NCI-H510A treated with DMSO at 0.1 percent for 48 hours (cell line): ENCODE results near the gene HS6ST2.

Experiments
- DNase-seq: peaks from one replicate; lab custom pipeline; 2025; lab: John Stamatoyannopoulos, UW

The HS6ST2 gene

GRCh38 chrX:132790329-132790728 lies 168.1 kb downstream of the HS6ST2 start:
- DNase-seq, result no peak

GRCh38 chrX:132786217-132786616 lies 172.2 kb downstream of the HS6ST2 start:
- no peak for DNase-seq

- no peak for DNase-seq
Measured at GRCh38 chrX:132778917-132779316, 179.5 kb downstream of the HS6ST2 start.

- DNase-seq, result no peak
Measured at GRCh38 chrX:132776486-132777210, 181.8 kb downstream of the HS6ST2 start.

GRCh38 chrX:132775263-132775823 lies 183.1 kb downstream of the HS6ST2 start:
- no peak for DNase-seq

GRCh38 chrX:132774010-132774714 lies 184.3 kb downstream of the HS6ST2 start:
- DNase-seq, result no peak

GRCh38 chrX:132769609-132770008 lies 188.8 kb downstream of the HS6ST2 start:
- no peak for DNase-seq

- no peak for DNase-seq
Measured at GRCh38 chrX:132766452-132766851, 192.0 kb downstream of the HS6ST2 start.

GRCh38 chrX:132763528-132763927 lies 194.9 kb downstream of the HS6ST2 start:
- no peak for DNase-seq

GRCh38 chrX:132758759-132759158 lies 199.7 kb downstream of the HS6ST2 start:
- DNase-seq, result no peak

- no peak for DNase-seq
Measured at GRCh38 chrX:132757066-132757623, 201.3 kb downstream of the HS6ST2 start.

GRCh38 chrX:132756439-132756838 lies 202.0 kb downstream of the HS6ST2 start:
- DNase-seq, result no peak

GRCh38 chrX:132751063-132751690 lies 207.3 kb downstream of the HS6ST2 start:
- DNase-seq, result peak; percentile 58

GRCh38 chrX:132750331-132751062 lies 207.9 kb downstream of the HS6ST2 start:
- DNase-seq, result peak; percentile 58

GRCh38 chrX:132749406-132749805 lies 209.0 kb downstream of the HS6ST2 start:
- DNase-seq, result peak; percentile 8

GRCh38 chrX:132748909-132749308 lies 209.5 kb downstream of the HS6ST2 start:
- DNase-seq, result no peak

GRCh38 chrX:132748268-132748667 lies 210.2 kb downstream of the HS6ST2 start:
- DNase-seq, result no peak

GRCh38 chrX:132745593-132745992 lies 212.8 kb downstream of the HS6ST2 start:
- DNase-seq, result no peak

- DNase-seq, result no peak
Measured at GRCh38 chrX:132744470-132744869, 214.0 kb downstream of the HS6ST2 start.

GRCh38 chrX:132743086-132743485 lies 215.3 kb downstream of the HS6ST2 start:
- no peak for DNase-seq

GRCh38 chrX:132742246-132742645 lies 216.2 kb downstream of the HS6ST2 start:
- no peak for DNase-seq

- DNase-seq, result no peak
Measured at GRCh38 chrX:132741689-132742088, 216.7 kb downstream of the HS6ST2 start.
